ENCODE results near the gene M6PR. TPM values are rescaled to one million over a fixed set of nuclear protein-coding genes. Genes with fewer than 3 reads are reported as not detected.

Gene M6PR
- total RNA-seq, 4 donors from 2014 or later, result 43.2 to 87.5 (median 67.2) TPM

GRCh38 chr12:8958066-8958465 lies 8.6 kb upstream of the M6PR start:
- no peaks in the 10 kb centered on the region for H3K9me3 ChIP-seq
- DNase-seq, result no peak
- 56 to 59% methylated on average over 2 of the region's 2 CpGs for WGBS, 2 donors (ENCODE audit: low coverage in 1 of 2)
- intact Hi-C loops (cut with DNase I; ENCODE audit: low total_unique reads) (loop anchor here (10.0 kb wide), 1 partner anchor 77 kb away; no protein-coding TSS in a partner anchor), in situ Hi-C loops (cut with MboI; ENCODE audit: low pct_ligation_motif_present in 1 of 4, low pct_unique_long_range_greater_than_20kb in 1 of 4, low sequenced_read_pairs in 3 of 4) (no loop called here)
- no peak overlapping the region for H3K27ac ChIP-seq
- H3K4me1 ChIP-seq, result no peaks in the 10 kb centered on the region
- no peaks in the 10 kb centered on the region for H3K27me3 ChIP-seq
- H3K4me3 ChIP-seq, result no peak overlapping the region
- no peaks in the 10 kb centered on the region for H3K36me3 ChIP-seq
- TF ChIP-seq, protein P1, sequence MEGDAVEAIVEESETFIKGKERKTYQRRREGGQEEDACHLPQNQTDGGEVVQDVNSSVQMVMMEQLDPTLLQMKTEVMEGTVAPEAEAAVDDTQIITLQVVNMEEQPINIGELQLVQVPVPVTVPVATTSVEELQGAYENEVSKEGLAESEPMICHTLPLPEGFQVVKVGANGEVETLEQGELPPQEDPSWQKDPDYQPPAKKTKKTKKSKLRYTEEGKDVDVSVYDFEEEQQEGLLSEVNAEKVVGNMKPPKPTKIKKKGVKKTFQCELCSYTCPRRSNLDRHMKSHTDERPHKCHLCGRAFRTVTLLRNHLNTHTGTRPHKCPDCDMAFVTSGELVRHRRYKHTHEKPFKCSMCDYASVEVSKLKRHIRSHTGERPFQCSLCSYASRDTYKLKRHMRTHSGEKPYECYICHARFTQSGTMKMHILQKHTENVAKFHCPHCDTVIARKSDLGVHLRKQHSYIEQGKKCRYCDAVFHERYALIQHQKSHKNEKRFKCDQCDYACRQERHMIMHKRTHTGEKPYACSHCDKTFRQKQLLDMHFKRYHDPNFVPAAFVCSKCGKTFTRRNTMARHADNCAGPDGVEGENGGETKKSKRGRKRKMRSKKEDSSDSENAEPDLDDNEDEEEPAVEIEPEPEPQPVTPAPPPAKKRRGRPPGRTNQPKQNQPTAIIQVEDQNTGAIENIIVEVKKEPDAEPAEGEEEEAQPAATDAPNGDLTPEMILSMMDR (IDR thresholded peaks at IDR 0.05), result no peak
- TF ChIP-seq EP300 (IDR thresholded peaks at IDR 0.05; ENCODE audit: low read depth), result no peak
- TF ChIP-seq POLR2AphosphoS5 (IDR thresholded peaks at IDR 0.05), result no peak
- TF ChIP-seq POLR2A (IDR thresholded peaks at IDR 0.05), result no peak

GRCh38 chr12:8957561-8957960 lies 8.1 kb upstream of the M6PR start:
- TF ChIP-seq POLR2A (IDR thresholded peaks at IDR 0.05) (no peak), EP300 (IDR thresholded peaks at IDR 0.05; ENCODE audit: low read depth) (no peak), POLR2AphosphoS5 (IDR thresholded peaks at IDR 0.05) (no peak)
- TF ChIP-seq, protein P1 (IDR thresholded peaks at IDR 0.05), result no peak
- in situ Hi-C loops (cut with MboI; ENCODE audit: low pct_ligation_motif_present in 1 of 4, low pct_unique_long_range_greater_than_20kb in 1 of 4, low sequenced_read_pairs in 3 of 4) (no loop called here), intact Hi-C loops (cut with DNase I; ENCODE audit: low total_unique reads) (loop anchor here (10.0 kb wide), 1 partner anchor 77 kb away; no protein-coding TSS in a partner anchor)
- WGBS, 2 donors (ENCODE audit: low coverage in 1 of 2), result 75 to 84% methylated on average over 4 of the region's 4 CpGs
- Histone ChIP-seq H3K4me3 (no peak overlapping the region), H3K9me3 (no peaks in the 10 kb centered on the region), H3K27me3 (no peaks in the 10 kb centered on the region), H3K27ac (no peak overlapping the region), H3K4me1 (no peaks in the 10 kb centered on the region), H3K36me3 (no peaks in the 10 kb centered on the region)
- no peak for DNase-seq

- TF ChIP-seq EP300 (IDR thresholded peaks at IDR 0.05; ENCODE audit: low read depth), result no peak
- no peaks in the 10 kb centered on the region for H3K27me3 ChIP-seq
- no peaks in the 10 kb centered on the region for H3K36me3 ChIP-seq
- in situ Hi-C loops (cut with MboI; ENCODE audit: low pct_ligation_motif_present in 1 of 4, low pct_unique_long_range_greater_than_20kb in 1 of 4, low sequenced_read_pairs in 3 of 4), result no loop called here
- WGBS, 2 donors (ENCODE audit: low coverage in 1 of 2), result 87 to 100% methylated on average over 3 to 6 of the region's 7 CpGs
- no peaks in the 10 kb centered on the region for H3K9me3 ChIP-seq
- no peak for DNase-seq
- intact Hi-C loops (cut with DNase I; ENCODE audit: low total_unique reads), result loop anchor here (10.0 kb wide), 1 partner anchor 78 kb away; no protein-coding TSS in a partner anchor
- H3K27ac ChIP-seq, result no peak overlapping the region
- H3K4me1 ChIP-seq, result no peaks in the 10 kb centered on the region
- no peak overlapping the region for H3K4me3 ChIP-seq
Measured at GRCh38 chr12:8956772-8957171, 7.3 kb upstream of the M6PR start.

- H3K27ac ChIP-seq, result no peak overlapping the region
- no peaks in the 10 kb centered on the region for H3K36me3 ChIP-seq
- H3K9me3 ChIP-seq, result no peaks in the 10 kb centered on the region
- intact Hi-C loops (cut with DNase I; ENCODE audit: low total_unique reads), result loop anchor here (10.0 kb wide), 1 partner anchor 79 kb away; no protein-coding TSS in a partner anchor
- TF ChIP-seq EP300 (IDR thresholded peaks at IDR 0.05; ENCODE audit: low read depth) (no peak), POLR2AphosphoS5 (IDR thresholded peaks at IDR 0.05) (no peak), POLR2A (IDR thresholded peaks at IDR 0.05) (no peak)
- TF ChIP-seq, protein P1 (IDR thresholded peaks at IDR 0.05), result no peak
- H3K4me3 ChIP-seq, result no peak overlapping the region
- no peak for DNase-seq
- peaks cover 0 to 3% (median under 1%) of the 10 kb centered on the region in 4 donors for H3K4me1 ChIP-seq
- WGBS, 2 donors (ENCODE audit: low coverage in 1 of 2), result 95% methylated on average over 15 of the region's 15 CpGs; no CpG with 5 or more reads in 1 of the 2 donors
- no peaks in the 10 kb centered on the region for H3K27me3 ChIP-seq
- in situ Hi-C loops (cut with MboI; ENCODE audit: low pct_ligation_motif_present in 1 of 4, low pct_unique_long_range_greater_than_20kb in 1 of 4, low sequenced_read_pairs in 3 of 4), result no loop called here
Measured at GRCh38 chr12:8956073-8956472, 6.6 kb upstream of the M6PR start.
